GM21825 (cell line): ENCODE measurements around the gene ZNG1A.
"Not testable (repeated sequence)": the region's sequence is repeated elsewhere in the genome, so short reads cannot be mapped to it uniquely, and the experiment has no call there.

Experiments used
- ATAC-seq: cut with Tn5 transposase; IDR thresholded peaks from one replicate; pipeline ENCODE4 v1.9.1; 2021; ENCODE audit warnings: mild to moderate bottlenecking, moderate library complexity; ENCODE audit not compliant: unreplicated experiment

ZNG1A gene

DNA sequence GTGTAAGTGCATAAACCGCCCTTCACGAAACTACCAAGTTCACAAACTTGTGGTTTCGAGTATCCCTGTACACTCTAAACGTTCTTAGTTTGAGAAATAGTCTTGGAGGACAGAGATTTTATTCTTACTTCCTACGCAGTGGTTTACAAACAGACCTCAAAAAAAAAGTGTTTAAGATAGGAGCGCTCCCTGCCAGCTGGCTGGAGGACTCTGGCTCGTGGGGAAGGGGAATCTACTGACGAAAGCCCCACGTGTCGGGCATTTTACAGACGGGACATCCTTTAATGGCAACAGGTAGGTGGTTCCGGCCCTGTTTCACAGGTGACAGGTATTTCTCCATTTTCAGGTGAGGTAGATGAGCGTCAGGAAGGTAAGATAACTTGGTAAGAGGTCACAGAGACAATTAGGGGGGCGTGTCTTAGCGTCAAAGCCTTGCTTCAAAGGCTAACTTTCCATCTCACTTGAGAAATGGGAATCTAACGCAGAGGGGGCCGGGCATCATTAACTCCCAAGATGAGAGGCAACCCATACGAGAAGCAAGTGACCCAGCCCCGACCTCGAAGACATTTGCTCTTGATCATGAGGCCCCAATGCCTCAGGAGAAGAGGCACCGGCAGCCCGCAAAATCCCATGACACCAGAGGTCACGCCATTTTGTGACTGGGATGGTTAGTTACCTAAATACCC lies 573 bp downstream of the ZNG1A start:
- not testable (repeated sequence) for ATAC-seq

DNA sequence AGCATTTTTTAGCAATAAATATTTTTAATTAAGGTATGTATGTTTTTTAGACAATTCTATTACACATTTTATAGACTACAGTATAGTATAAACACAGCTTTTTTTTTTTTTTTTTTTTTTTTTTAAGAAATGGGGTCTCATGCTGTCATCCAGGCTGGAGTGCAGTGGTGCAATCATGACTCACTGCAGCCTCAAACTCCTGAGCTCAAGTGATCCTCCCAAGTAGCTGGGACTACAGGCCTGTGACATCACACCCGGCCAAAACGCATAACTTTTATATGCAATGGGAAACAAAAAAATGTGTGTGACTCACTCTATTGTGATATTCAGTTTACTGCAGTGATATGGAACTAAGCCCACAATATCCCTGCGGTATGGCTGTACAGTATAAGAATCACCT lies 9.1 kb downstream of the ZNG1A start:
- not testable (repeated sequence) for ATAC-seq

DNA sequence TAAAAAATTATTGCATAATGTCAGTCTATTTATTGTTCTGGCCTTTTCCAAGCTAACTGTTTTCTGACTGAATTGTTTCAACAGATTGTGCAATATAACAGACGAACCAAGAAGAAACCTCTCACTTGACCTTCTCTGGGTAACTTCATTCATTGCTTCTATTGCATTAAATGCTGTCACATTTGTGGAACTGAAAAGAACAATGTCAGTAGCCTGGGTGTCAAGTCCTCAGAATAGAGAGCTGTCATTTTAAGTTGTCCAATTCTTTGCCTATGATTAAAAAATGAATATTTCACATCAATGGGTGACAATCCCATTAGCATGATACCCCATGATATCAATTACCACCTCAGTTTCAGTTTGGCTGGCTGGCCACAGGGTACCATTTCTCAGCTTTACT lies 19.0 kb downstream of the ZNG1A start:
- not testable (repeated sequence) for ATAC-seq

DNA sequence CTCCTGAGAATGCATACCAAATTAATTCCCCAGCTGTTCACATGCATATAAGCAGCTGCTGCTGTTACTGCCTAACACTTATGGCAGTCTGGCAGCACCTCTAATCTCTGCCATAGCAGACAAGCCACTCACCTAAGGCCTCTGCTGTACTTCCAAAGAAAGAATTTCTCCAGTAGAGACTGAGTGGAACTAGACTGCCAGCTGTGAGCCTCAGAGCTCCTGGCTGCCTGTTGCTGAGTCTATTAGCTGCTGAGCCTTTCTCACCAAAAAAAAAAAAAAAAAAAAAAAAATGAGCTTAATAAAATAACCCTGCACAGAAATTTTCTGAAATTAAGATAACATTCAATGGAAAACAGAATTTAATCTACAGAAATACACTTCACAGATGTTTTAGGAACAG lies 27.7 kb downstream of the ZNG1A start:
- not testable (repeated sequence) for ATAC-seq

DNA sequence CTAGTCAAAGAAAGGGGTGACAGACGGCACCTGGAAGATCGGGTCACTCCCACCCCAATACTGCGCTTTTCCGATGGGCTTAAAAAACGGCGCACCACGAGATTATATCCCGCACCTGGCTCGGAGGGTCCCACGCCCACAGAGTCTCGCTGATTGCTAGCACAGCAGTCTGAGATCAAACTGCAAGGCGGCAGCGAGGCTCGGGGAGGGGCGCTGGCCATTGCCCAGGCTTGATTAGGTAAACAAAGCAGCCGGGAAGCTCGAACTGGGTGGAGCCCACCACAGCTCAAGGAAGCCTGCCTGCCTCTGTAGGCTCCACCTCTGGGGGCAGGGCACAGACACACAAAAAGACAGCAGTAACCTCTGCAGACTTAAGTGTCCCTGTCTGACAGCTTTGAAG lies 39.0 kb downstream of the ZNG1A start:
- not testable (repeated sequence) for ATAC-seq

DNA sequence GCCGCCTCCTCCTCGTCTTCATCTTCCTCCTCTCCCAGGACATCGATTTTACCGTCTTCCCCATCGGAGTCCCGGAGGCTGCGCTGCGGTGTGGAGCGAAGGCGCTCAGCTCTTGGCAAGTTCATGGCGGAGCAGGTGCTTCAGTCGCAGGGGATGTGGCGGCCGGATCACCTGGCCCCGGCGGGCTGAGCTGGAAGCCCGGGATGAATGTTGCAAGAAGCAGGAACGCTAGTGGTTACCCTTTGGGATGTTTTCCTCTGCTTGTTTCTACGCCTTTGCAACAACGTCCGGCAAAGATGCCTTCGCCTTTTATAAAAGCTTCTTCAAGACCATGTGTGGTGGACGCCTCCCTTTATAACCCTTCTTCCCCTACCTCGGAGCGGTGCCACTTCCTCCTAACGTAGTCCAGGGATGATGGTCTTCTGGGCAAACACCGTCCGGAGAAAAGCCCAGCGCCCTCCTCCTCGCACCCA lies 60.8 kb downstream of the ZNG1A start, which contains the start of gene FOXD4:
FOXD4 (minus strand) TSS at position 423 of the 473 bp plus-strand sequence; CDS start at position 125, 298 bp downstream.
- not testable (repeated sequence) for ATAC-seq

DNA sequence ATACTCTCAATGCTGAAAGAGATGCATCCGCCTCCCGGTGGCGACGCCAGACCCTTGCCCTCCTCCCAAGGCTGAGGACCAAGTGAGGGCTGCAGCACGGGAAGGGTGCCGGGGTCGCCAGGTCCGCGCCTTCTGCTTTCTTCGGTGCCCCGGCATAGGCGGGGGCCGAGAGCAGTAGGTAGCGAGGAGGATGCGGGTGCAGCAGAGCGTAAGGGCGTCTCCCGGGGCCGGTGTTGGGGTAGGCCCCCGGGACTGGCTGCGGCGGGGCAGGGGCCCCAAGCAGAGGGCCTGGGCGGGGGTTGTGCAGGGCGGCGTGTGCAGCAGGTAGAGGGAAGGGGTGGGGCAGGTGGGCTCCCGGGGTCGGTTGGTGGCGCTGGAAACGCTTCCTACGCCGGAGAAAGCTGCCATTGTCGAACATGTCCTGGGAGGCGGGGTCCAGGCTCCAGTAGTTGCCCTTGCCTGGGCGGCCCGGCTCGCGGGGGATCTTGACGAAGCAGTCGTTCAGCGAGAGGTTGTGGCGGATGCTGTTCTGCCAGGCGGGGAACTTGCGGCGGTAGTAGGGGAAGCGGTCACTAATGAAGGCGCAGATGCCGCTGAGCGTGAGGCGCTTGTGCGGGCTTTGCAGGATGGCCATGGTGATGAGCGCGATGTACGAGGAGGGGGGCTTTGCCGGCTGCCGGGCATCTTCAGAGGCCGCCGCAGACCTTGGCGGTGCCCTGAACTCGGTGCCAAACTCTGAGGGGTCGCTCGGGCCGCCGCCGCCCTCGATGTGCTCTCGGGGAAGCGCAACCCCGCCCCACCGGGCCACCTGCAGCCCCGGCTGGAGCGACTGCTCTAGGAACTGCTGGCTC lies 61.5 kb downstream of the ZNG1A start:
- not testable (repeated sequence) for ATAC-seq

DNA sequence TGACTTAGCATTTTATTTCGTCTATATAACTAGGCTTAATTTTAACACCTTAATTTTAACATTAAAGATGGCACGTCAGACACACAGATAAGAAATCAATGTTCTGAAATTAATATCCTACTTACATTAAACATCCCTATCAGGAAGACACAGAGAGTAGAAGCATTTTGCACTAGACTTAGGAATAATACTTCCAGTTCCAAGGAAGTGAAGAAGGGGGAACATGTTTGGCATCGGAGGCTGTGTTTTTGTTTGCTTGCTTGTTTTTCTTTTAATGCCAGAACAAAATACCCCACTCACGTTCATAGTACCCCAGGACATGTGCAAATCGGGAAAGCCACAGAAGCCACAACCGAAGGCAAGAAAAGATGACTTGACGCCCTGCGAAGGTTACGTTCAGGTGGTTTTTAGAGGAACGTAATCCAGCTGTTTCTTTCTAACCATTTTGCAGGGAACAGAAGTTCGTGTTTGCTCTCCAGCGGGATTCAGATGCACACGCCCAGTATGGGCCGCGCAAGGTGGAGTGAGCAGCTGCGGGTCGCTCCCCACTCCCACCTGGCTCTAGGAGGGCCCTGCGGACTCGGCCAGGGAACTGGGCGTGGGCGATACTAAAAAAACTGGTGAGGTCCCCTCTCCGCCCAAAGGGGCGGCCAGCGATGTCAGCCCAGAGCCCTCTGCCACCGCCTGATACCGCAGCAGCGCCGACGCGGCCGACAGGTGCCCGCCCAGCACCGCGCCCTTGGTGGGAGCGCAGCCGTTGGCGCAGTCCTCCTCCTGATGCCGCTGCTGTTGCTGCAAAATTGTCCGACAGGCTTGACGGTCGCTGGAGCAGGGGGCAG lies 62.4 kb downstream of the ZNG1A start:
- ATAC-seq: not testable (repeated sequence)

DNA sequence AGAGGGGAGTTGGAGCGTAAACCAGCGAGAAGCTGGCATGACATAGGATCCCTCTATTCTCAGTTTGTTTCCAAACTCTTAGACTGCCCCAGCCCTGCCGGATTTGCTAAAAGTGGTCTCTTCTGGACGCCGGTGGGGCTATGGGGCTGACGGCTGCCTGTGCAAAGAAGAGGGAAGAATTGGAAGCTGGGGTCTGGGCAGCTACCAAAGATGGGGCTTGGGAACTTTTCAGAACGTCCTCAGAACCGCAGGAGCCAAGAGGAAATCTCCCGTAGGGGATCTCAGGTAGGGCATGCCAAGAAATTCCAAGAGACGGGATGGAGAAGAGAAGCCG lies 63.8 kb downstream of the ZNG1A start:
- ATAC-seq: not testable (repeated sequence)

DNA sequence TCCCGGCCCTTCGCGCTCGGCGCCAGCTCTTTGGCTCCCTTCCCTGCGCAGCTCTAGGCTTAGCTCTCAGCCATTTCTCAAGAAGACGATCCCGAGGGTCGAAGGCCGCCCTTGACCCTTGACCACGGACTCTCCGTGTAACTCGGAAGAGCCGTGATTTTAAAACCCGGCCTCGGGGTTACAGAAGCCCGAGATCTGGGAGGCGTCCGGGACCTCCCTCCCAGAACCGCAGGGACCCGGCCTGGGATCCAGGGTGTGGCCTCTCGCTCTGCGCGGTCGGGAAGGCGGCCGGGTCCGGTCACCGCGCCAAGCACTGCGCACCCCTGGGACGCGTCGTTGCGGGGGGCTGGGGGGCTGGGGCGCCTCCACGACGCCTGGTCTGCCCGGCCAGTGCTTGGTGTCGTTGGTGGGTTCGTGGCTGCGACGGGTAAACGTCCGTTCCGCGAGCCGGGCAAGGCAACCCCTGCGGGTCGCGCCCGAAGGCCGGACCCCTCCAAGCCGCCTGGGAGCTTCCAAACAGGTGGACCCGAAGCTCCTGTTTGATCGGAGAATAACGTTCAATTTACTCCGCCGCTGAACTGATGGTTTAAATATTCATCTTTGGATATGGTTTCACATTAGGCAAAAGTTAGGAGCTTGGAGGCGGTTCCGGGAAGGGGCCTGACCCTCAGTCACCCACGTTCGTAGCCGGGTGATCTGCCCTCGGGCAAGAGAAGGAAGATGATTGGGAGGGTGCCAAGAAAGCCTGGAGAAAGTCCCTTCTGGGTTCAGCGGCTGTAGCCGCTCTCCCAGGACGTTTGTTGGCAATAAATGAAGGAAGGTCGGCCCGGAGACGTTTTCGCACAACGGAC lies 64.4 kb downstream of the ZNG1A start:
- not testable (repeated sequence) for ATAC-seq

DNA sequence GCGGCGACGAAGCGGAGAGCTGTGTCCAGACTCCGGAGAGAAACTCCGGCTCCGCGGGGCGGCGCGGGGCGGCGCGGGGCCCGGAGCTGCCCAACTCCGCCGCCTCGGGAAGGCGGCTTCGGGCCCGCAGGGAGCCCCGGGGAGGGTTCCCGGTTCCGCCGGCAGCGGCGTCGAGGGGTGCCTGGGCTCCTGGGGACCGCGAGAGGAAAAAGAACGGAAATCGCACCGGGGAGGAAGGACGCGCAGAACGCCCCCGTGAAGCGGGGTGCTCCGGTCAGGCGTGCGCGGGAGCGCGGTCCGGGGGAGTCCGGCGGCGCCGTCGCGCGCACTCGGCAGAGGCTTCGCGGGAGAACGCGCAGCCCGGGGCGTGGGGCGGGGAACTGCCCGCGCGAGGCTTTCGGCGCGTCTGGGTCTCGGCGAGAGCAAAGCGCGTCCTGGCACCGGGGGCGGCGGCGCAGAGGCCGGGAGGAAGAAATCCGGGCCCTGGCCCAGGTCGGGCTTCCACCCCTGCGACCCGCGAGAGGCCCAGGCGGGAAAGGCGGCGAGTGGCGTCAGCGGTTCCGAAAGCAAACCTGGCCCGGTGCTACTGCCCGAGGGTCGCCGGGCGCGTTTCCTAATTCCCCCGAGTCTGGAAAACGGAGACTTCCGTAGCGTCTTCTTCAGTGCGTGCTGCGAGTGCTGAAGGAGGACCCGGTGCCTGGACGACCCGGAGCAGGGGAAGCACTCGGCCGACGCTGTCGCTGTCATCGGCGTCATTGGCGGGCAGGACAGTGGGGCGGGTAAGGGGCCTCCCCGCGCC lies 65.2 kb downstream of the ZNG1A start:
- not testable (repeated sequence) for ATAC-seq

DNA sequence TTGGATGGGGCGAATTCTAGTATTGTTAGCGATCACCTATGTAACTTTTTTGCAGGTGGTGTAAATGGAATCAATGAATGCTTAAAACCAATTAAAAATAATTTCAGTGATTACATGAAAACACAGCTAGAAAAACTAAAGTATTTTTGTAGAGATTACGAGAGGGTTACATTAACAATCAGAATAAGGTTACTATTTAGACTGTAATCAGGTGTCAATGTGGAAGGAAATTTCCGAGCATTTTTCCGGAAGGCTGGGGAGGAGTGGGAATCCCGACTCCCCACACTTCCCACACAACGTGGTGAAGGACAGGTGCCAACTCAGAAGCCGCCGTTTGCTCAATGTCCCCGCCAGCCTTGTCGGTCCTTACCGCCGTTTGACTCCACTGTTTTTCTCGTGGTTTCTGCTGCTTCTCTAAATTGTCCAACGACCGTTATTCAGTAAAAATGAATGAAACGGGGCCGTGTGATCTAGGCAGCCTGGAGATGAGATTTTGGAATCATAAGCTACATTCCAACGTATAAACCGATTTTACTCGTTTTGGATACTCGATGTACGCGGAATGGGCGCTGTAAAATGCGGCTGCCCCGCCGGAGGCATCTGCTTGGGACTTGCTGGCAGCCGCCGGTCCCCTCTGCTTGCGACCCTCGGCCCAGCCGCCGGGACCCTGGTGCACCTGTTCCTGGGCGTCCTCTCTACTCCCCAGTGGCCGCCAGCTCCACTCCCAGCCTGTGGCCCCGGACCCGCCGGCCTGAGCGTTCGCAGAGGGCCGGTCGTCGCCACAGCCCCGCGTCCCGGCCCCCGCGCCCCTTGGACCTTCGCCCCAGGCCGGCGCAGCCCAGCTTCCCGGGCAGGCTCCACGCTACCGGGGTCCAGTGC lies 66.0 kb downstream of the ZNG1A start:
- not testable (repeated sequence) for ATAC-seq

DNA sequence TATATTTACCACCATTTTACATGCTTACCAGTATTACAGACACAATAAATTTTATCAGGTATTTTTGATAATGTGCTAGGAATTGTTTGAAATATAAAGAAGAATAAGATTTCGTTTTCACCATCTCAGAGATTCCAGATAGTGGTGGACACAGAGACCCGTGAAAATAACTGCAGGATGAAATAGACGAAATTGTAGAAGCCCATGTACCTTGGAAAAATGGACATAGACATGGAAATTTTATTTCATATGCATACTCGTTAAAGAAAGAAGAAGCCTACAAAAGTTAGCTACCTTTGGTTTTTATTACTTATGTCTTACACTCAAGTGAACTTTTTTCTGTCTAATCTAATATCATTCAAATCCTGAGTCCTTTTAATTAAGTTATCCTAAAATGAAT lies 68.2 kb downstream of the ZNG1A start:
- not testable (repeated sequence) for ATAC-seq

DNA sequence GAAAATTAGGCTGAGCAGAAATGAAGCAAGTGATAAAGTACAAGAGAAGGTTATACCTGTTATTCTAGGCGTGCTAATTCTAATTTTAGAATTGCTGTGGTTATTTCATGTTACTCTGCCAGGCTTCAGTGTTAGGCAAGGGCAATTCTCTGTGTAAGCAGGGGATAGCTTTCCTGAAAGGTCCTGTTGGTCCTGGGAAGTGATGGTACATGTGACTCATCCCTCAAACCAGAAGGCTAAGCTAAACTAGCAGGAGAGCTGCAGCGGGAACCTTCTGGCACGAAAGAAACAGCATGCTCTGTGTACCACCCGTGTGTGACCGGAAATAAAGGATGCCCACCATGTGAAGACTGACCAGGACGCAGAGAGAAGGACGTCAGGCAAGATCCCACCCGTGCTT lies 69.3 kb downstream of the ZNG1A start:
- not testable (repeated sequence) for ATAC-seq

DNA sequence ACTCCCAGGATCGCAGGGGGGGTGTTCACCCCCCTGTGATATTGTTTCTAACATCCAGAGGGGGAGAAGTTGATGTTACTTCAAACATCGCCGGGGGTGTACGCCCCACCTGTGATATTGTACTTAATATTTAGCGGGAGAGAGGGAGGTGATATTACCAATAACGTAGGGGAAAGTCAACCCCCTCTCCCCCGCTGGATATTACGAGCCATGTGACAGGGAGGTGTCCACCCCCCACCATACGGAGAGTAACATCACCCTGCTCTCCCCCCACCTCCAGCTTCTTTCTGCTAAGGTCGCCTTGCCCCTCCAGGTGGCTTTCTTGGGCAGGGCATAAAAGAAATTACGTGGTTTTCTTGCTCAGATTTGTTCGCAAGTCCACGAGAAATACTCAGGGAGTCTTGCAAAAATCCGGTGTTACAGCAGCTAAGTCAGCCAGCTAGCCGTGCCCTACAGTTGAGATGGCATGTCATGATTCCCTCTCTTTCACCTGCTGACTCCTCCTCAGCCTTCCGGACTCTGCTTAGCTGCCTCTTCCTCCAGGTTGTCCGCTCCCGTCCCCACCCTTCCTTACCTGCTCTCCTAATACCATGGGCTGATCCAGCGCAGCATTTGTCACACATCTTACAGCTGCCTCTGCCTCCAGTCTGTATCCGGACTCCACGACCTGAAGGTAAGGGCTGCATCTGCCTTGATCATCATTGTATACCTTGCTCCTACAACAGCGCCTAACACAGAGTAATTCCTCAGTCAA lies 69.9 kb downstream of the ZNG1A start:
- not testable (repeated sequence) for ATAC-seq

DNA sequence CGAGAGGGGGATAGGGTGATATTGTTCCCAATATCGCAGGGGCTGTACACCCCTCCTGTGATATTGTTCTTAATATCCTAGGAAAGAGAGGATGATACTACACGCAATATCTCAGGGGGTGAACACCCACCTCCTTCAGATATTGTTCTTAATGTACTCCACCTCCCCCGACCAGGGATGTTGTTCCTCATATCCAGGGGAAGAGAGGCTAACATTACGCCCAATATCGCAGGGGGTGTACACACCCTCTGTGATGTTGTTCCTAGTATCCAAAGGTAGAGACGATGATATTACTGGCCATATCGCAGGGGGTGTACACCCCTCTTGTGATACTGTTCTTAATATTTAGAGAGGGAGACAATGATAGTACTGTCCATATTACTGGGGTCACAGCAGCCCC lies 72.9 kb downstream of the ZNG1A start:
- not testable (repeated sequence) for ATAC-seq

DNA sequence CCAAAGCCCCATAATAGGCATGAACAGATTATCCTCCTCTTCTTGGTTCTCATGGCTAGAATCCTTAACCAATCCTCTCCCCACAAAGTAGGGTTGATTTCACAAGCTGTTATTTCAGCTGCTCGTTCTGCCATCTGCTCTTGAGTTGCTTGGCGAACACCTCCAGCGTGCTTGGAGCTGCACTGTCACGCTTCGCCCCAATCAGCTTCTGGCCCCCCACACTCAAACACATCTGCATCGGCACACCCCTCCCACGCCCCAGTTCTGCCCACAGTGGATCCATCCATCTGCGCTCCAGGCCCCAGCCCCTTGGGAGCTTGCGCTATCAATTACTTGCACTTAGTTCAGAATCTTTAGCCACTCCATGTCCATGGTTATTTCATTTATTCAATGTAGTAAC lies 78.4 kb downstream of the ZNG1A start:
- not testable (repeated sequence) for ATAC-seq

DNA sequence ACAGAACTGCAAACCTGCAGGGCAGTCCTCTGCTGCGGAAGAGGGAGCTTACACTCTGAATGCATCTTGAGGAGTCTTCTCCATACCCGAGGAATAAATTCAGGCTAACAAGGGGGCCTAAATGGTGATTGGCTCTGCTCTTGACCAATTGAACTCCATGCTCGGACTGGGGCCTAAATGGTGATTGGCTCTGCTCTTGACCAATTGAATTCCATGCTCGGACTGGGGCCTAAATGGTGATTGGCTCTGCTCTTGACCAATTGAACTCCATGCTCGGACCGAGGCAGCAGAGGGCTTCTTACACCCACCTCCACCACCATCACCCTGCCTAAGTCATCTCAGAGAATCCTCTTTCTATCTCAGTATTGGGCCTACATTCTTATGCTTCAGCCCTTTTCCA lies 79.0 kb downstream of the ZNG1A start:
- ATAC-seq: not testable (repeated sequence)
